ENCODE results near the gene SYNPR. TPM values are rescaled to one million over a fixed set of nuclear protein-coding genes. Genes with fewer than 3 reads are reported as not detected.
"Not testable (repeated sequence)": the region's sequence is repeated elsewhere in the genome, so short reads cannot be mapped to it uniquely, and the experiment has no call there.

SYNPR gene
- total and polyA plus RNA-seq, 2 donors = 0.09 to 0.18 TPM

- no peak overlapping the region for H3K4me3 ChIP-seq (ENCODE audit: low read length in 2 of 2)
- H3K36me3 ChIP-seq (ENCODE audit: control insufficient read depth in 2 of 2, insufficient read depth in 2 of 2, low read length in 1 of 2) = no peaks in the 10 kb centered on the region
- no peaks in the 10 kb centered on the region for H3K9me3 ChIP-seq (ENCODE audit: control insufficient read depth in 2 of 2, insufficient read depth in 1 of 2, low read length in 1 of 2)
- DNase-seq (ENCODE audit: low read depth in 6 of 9, low spot score in 9 of 9) = no peak
- 95% methylated on average over 1 of the region's 1 CpG for WGBS
- H3K27me3 ChIP-seq (ENCODE audit: control insufficient read depth in 2 of 2, insufficient read depth in 1 of 2, low read length in 1 of 2) = no peaks in the 10 kb centered on the region
- H3K4me1 ChIP-seq (ENCODE audit: control insufficient read depth in 2 of 2, insufficient read depth in 2 of 2, low read length in 2 of 2) = no peaks in the 10 kb centered on the region
- no peak overlapping the region for H3K27ac ChIP-seq (ENCODE audit: low read depth in 1 of 2, low read length in 1 of 2)
Measured at GRCh38 chr3:63613561-63613960, 335.5 kb downstream of the SYNPR start.

DNA sequence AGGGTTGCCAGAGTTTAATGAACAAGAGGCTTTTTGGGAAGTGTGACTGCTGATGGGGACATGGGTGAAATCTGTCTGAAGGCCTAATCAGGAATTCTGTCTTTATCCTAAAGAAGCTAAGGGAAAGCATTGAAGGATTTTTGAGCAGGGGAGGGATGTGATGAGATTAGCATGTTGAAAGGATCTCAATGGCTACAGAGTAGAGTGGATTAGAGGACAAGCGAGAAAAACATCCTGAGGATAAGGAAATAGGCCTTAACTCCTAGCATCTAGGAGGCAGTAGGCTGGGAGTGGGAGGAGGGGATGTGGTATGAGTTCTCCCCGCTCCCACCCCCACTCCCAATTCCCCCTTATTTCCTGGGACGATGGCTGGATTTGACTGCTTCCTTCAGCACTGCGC lies 339.3 kb downstream of the SYNPR start:
- 78% methylated on average over 4 of the region's 4 CpGs for WGBS
- no peaks in the 10 kb centered on the region for H3K4me1 ChIP-seq (ENCODE audit: control insufficient read depth in 2 of 2, insufficient read depth in 2 of 2, low read length in 2 of 2)
- no peaks in the 10 kb centered on the region for H3K9me3 ChIP-seq (ENCODE audit: control insufficient read depth in 2 of 2, insufficient read depth in 1 of 2, low read length in 1 of 2)
- no peaks in the 10 kb centered on the region for H3K27me3 ChIP-seq (ENCODE audit: control insufficient read depth in 2 of 2, insufficient read depth in 1 of 2, low read length in 1 of 2)
- no peak for DNase-seq (ENCODE audit: low read depth in 6 of 9, low spot score in 9 of 9)
- H3K4me3 ChIP-seq (ENCODE audit: low read length in 2 of 2) = no peak overlapping the region
- H3K27ac ChIP-seq (ENCODE audit: low read depth in 1 of 2, low read length in 1 of 2) = no peak overlapping the region
- H3K36me3 ChIP-seq (ENCODE audit: control insufficient read depth in 2 of 2, insufficient read depth in 2 of 2, low read length in 1 of 2) = no peaks in the 10 kb centered on the region

DNA sequence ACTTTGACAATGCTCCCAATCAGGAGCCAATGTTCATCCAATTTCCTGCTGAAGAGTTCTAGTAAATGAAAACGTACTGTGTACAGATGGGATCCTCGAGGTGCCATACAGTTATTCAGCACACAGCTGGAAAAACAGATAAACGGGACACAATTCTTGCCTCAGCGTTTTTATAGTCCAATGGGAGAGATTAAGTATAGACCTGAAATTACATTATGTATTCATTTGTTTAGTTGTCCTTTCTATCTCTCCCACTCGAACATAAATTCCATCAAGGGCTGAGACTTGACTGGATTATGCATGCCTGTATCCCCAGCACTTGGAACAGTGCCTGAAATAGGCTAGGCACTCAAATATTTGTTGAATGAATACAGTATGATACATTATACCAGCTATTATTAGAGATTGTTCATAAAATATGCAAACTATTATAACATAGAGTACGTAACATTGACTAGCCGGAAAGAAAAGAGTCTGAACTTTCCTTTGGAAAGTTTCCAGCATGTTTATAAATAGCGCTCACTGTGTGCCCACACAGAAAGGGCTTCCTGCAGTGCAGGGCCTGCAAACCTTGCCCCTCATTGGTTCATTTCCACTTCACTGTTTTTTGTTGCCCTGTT lies 346.9 kb downstream of the SYNPR start:
- Histone ChIP-seq H3K27ac (ENCODE audit: low read depth in 1 of 2, low read length in 1 of 2) (no peak overlapping the region), H3K27me3 (ENCODE audit: control insufficient read depth in 2 of 2, insufficient read depth in 1 of 2, low read length in 1 of 2) (no peaks in the 10 kb centered on the region), H3K4me3 (ENCODE audit: low read length in 2 of 2) (no peak overlapping the region), H3K4me1 (ENCODE audit: control insufficient read depth in 2 of 2, insufficient read depth in 2 of 2, low read length in 2 of 2) (no peaks in the 10 kb centered on the region), H3K36me3 (ENCODE audit: control insufficient read depth in 2 of 2, insufficient read depth in 2 of 2, low read length in 1 of 2) (no peaks in the 10 kb centered on the region), H3K9me3 (ENCODE audit: control insufficient read depth in 2 of 2, insufficient read depth in 1 of 2, low read length in 1 of 2) (no peaks in the 10 kb centered on the region)
- WGBS = 61% methylated on average over 8 of the region's 8 CpGs
- no peak for DNase-seq (ENCODE audit: low read depth in 6 of 9, low spot score in 9 of 9)

DNA sequence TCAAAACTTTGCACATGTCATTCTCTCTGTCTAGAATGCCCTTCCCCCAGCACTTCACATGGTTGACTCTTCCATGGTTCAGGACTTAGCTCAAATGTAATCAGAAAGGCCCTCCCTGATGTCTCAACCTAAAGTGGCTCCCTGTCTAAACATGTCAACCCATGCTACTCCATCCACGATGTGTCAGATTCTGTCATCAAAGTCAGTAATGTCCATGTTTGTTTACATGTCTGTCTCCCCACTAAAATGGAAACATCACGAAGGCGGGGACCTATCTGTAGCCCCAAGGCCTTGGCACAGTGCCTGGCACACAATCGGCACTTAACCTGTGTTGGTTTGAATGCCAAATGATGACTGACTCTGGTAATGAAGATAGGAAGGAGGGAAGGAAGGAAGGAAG lies 353.6 kb downstream of the SYNPR start:
- WGBS = 92% methylated on average over 4 of the region's 4 CpGs
- DNase-seq (ENCODE audit: low read depth in 6 of 9, low spot score in 9 of 9) = no peak
- Histone ChIP-seq H3K4me3 (ENCODE audit: low read length in 2 of 2) (no peak overlapping the region), H3K36me3 (ENCODE audit: control insufficient read depth in 2 of 2, insufficient read depth in 2 of 2, low read length in 1 of 2) (no peaks in the 10 kb centered on the region), H3K4me1 (ENCODE audit: control insufficient read depth in 2 of 2, insufficient read depth in 2 of 2, low read length in 2 of 2) (no peaks in the 10 kb centered on the region), H3K27ac (ENCODE audit: low read depth in 1 of 2, low read length in 1 of 2) (no peak overlapping the region), H3K9me3 (ENCODE audit: control insufficient read depth in 2 of 2, insufficient read depth in 1 of 2, low read length in 1 of 2) (no peaks in the 10 kb centered on the region), H3K27me3 (ENCODE audit: control insufficient read depth in 2 of 2, insufficient read depth in 1 of 2, low read length in 1 of 2) (no peaks in the 10 kb centered on the region)

DNA sequence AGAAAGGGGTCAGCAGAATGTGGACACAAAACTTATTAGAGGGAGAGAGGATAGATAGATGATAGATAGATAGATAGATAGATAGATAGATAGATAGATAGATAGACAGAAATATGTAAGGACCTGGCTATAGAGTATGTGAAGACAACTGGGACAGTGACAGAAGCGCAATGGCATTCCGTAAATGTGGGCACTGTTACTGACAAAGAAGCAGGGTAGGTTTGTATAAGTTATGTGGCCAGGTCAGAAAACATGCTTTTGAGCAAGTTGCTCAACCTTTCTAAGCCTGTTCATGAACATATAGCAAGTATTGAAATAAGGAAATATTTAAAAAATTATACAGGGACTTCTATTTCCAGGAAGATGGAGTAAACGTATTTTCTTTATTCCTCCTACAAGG lies 357.1 kb downstream of the SYNPR start:
- Histone ChIP-seq H3K4me1 (ENCODE audit: control insufficient read depth in 2 of 2, insufficient read depth in 2 of 2, low read length in 2 of 2) (no peaks in the 10 kb centered on the region), H3K36me3 (ENCODE audit: control insufficient read depth in 2 of 2, insufficient read depth in 2 of 2, low read length in 1 of 2) (no peaks in the 10 kb centered on the region), H3K4me3 (ENCODE audit: low read length in 2 of 2) (no peak overlapping the region), H3K27ac (ENCODE audit: low read depth in 1 of 2, low read length in 1 of 2) (no peak overlapping the region), H3K9me3 (ENCODE audit: control insufficient read depth in 2 of 2, insufficient read depth in 1 of 2, low read length in 1 of 2) (no peaks in the 10 kb centered on the region), H3K27me3 (ENCODE audit: control insufficient read depth in 2 of 2, insufficient read depth in 1 of 2, low read length in 1 of 2) (no peaks in the 10 kb centered on the region)
- DNase-seq (ENCODE audit: low read depth in 6 of 9, low spot score in 9 of 9) = no peak
- 94% methylated on average over 3 of the region's 3 CpGs for WGBS

- Histone ChIP-seq H3K27me3 (ENCODE audit: control insufficient read depth in 2 of 2, insufficient read depth in 1 of 2, low read length in 1 of 2) (no peaks in the 10 kb centered on the region), H3K4me3 (ENCODE audit: low read length in 2 of 2) (no peak overlapping the region), H3K36me3 (ENCODE audit: control insufficient read depth in 2 of 2, insufficient read depth in 2 of 2, low read length in 1 of 2) (no peaks in the 10 kb centered on the region), H3K9me3 (ENCODE audit: control insufficient read depth in 2 of 2, insufficient read depth in 1 of 2, low read length in 1 of 2) (no peaks in the 10 kb centered on the region), H3K27ac (ENCODE audit: low read depth in 1 of 2, low read length in 1 of 2) (no peak overlapping the region), H3K4me1 (ENCODE audit: control insufficient read depth in 2 of 2, insufficient read depth in 2 of 2, low read length in 2 of 2) (no peaks in the 10 kb centered on the region)
- 98% methylated on average over 2 of the region's 2 CpGs for WGBS
- no peak for DNase-seq (ENCODE audit: low read depth in 6 of 9, low spot score in 9 of 9)
Measured at GRCh38 chr3:63639806-63640205, 361.7 kb downstream of the SYNPR start.

GRCh38 chr3:63642488-63642887 lies 364.4 kb downstream of the SYNPR start:
- no peak overlapping the region for H3K4me3 ChIP-seq (ENCODE audit: low read length in 2 of 2)
- no peak for DNase-seq (ENCODE audit: low read depth in 6 of 9, low spot score in 9 of 9)
- H3K27me3 ChIP-seq (ENCODE audit: control insufficient read depth in 2 of 2, insufficient read depth in 1 of 2, low read length in 1 of 2) = no peaks in the 10 kb centered on the region
- H3K27ac ChIP-seq (ENCODE audit: low read depth in 1 of 2, low read length in 1 of 2) = no peak overlapping the region
- WGBS = 46% methylated on average over 1 of the region's 1 CpG
- no peaks in the 10 kb centered on the region for H3K9me3 ChIP-seq (ENCODE audit: control insufficient read depth in 2 of 2, insufficient read depth in 1 of 2, low read length in 1 of 2)
- no peaks in the 10 kb centered on the region for H3K36me3 ChIP-seq (ENCODE audit: control insufficient read depth in 2 of 2, insufficient read depth in 2 of 2, low read length in 1 of 2)
- no peaks in the 10 kb centered on the region for H3K4me1 ChIP-seq (ENCODE audit: control insufficient read depth in 2 of 2, insufficient read depth in 2 of 2, low read length in 2 of 2)

GRCh38 chr3:63644212-63644797 lies 366.2 kb downstream of the SYNPR start:
- H3K9me3 ChIP-seq (ENCODE audit: control insufficient read depth in 2 of 2, insufficient read depth in 1 of 2, low read length in 1 of 2) = no peaks in the 10 kb centered on the region
- no peak overlapping the region for H3K27ac ChIP-seq (ENCODE audit: low read depth in 1 of 2, low read length in 1 of 2)
- WGBS = 79% methylated on average over 5 of the region's 5 CpGs
- no peaks in the 10 kb centered on the region for H3K27me3 ChIP-seq (ENCODE audit: control insufficient read depth in 2 of 2, insufficient read depth in 1 of 2, low read length in 1 of 2)
- H3K36me3 ChIP-seq (ENCODE audit: control insufficient read depth in 2 of 2, insufficient read depth in 2 of 2, low read length in 1 of 2) = no peaks in the 10 kb centered on the region
- H3K4me1 ChIP-seq (ENCODE audit: control insufficient read depth in 2 of 2, insufficient read depth in 2 of 2, low read length in 2 of 2) = no peaks in the 10 kb centered on the region
- no peak overlapping the region for H3K4me3 ChIP-seq (ENCODE audit: low read length in 2 of 2)
- DNase-seq (ENCODE audit: low read depth in 6 of 9, low spot score in 9 of 9) = no peak

- not testable (repeated sequence) for H3K4me3 ChIP-seq (ENCODE audit: low read length in 2 of 2); H3K27me3 ChIP-seq (ENCODE audit: control insufficient read depth in 2 of 2, insufficient read depth in 1 of 2, low read length in 1 of 2); DNase-seq (ENCODE audit: low read depth in 6 of 9, low spot score in 9 of 9); H3K4me1 ChIP-seq (ENCODE audit: control insufficient read depth in 2 of 2, insufficient read depth in 2 of 2, low read length in 2 of 2); H3K36me3 ChIP-seq (ENCODE audit: control insufficient read depth in 2 of 2, insufficient read depth in 2 of 2, low read length in 1 of 2); H3K9me3 ChIP-seq (ENCODE audit: control insufficient read depth in 2 of 2, insufficient read depth in 1 of 2, low read length in 1 of 2); H3K27ac ChIP-seq (ENCODE audit: low read depth in 1 of 2, low read length in 1 of 2)
- WGBS = 67% methylated on average over 25 of the region's 25 CpGs
Measured at GRCh38 chr3:63644928-63645781, 367.0 kb downstream of the SYNPR start.

Data from thymus (tissue), 11 donors.